Kidney (tissue), 14 donors: ENCODE data around the gene TEX48. TPM values are rescaled to one million over a fixed set of nuclear protein-coding genes. Genes with fewer than 3 reads are reported as not detected.

Source experiments
- DNase-seq, 5 donors: peaks; one replicate each; pipeline ENCODE4 v3.0.0-alpha.2; 2013 to 2020
- FAIRE-seq: peaks from 2 replicates; lab custom pipeline; 2012; peaks lifted over from hg19 to GRCh38; lab: Jason Lieb, UNC
- H3K27ac ChIP-seq, 2 donors: one replicate each; pipeline ENCODE4 v1.7.0; 2013; ENCODE audit warnings: low read depth in 2 of 2, low read length in 2 of 2, inconsistent platforms in 1 of 2
- H3K27me3 ChIP-seq: one replicate; pipeline ENCODE4 v1.7.1; 2013; ENCODE audit warnings: low read length, inconsistent platforms; ENCODE audit not compliant: control insufficient read depth, insufficient read depth
- H3K36me3 ChIP-seq, 3 donors: one replicate each; pipeline versions ENCODE4 v1.7.0 to v1.7.1; 2013; ENCODE audit warnings: low read length in 3 of 3, control low read depth in 1 of 3, inconsistent platforms in 1 of 3; ENCODE audit not compliant: insufficient read depth in 3 of 3, control insufficient read depth in 2 of 3
- H3K4me1 ChIP-seq, 3 donors: one replicate each; pipeline versions ENCODE4 v1.7.0 to v1.7.1; 2013; ENCODE audit warnings: low read length in 3 of 3, inconsistent platforms in 1 of 3, low read depth in 1 of 3; ENCODE audit not compliant: control insufficient read depth in 2 of 3, insufficient read depth in 2 of 3
- H3K4me3 ChIP-seq, 3 donors: one replicate each; pipeline versions ENCODE4 v1.7.0 to v1.8.1; 2013; ENCODE audit warnings: low read length in 3 of 3, control low read depth in 1 of 3, inconsistent platforms in 1 of 3
- H3K9ac ChIP-seq, 3 donors: one replicate each; pipeline versions ENCODE4 v1.7.0 to v1.7.1; 2013; ENCODE audit warnings: low read length in 3 of 3, control low read depth in 1 of 3, inconsistent platforms in 1 of 3
- H3K9me3 ChIP-seq, 3 donors: one replicate each; pipeline versions ENCODE4 v1.7.0 to v1.7.1; 2013; ENCODE audit warnings: low read length in 3 of 3, control low read depth in 1 of 3, inconsistent platforms in 1 of 3; ENCODE audit not compliant: control insufficient read depth in 2 of 3, insufficient read depth in 1 of 3
- intact Hi-C: fragments of 100-400 bp; cut with DNase I; formaldehyde crosslinking; loops from one replicate; pipeline ENCODE4 v1.11.1; 2022
- polyA plus RNA-seq: library from polyadenylated mRNA; stranded (reverse); fragments of 350-450 nt; fragmentation: Illumina TruSeq; extraction: RNeasy Lipid Tissue Mini Kit (QIAGEN cat#74804); gene quantifications from one replicate; pipeline ENCODE4 v1.2.3, GENCODE V29; 2014; ENCODE audit warnings: low read depth, low replicate concordance; ENCODE audit not compliant: insufficient read depth
- total RNA-seq: library from RNA; stranded (reverse); fragmentation: NEBNext Ultra II Directional; extraction: Animal tissue kit (Norgen Biotek cat#: 25700); gene quantifications from one replicate; pipeline ENCODE4 v1.2.1, GENCODE V29; 2021
- TF ChIP-seq, protein P1 (sequence below): IDR thresholded peaks from 3 replicates; pipeline ENCODE4 v1.5.1; 2012; ENCODE audit warnings: mild to moderate bottlenecking, moderate library complexity, borderline replicate concordance; ENCODE audit not compliant: insufficient read depth; ENCODE audit errors: extremely low read depth
- donor health status: control.
- donor health status: control.
- donor health status: control.
- donor health status: control.
- donor health status: control.
- donor health status: DM: yes; HTN: yes; CAD: no.
- donor health status: Normal renal cell carcinoma (clear cell type).

The TEX48 gene
- total and polyA plus RNA-seq, 2 donors from 2014 or later = not detected

DNA sequence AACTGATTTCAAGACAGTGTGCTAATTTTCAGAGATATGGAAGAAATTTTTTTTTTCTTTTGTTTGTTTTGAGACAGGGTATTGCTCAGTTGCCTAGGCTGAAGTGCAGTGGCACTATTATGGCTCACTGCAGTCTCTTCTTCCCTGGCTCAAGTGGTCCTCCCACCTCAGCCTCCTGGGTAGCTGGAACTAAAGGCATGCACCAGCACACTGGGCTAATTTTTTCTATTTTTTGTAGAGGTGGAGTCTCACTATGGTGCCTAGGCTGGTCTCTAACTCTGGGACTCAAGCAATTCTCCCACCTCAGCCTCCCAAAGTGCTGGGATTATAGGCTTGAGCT is 9.9 kb upstream of the TEX48 start:
- Histone ChIP-seq H3K9ac (no peak overlapping the region), H3K4me1 (no peaks in the 10 kb centered on the region)
- intact Hi-C loops = no loop called here

DNA sequence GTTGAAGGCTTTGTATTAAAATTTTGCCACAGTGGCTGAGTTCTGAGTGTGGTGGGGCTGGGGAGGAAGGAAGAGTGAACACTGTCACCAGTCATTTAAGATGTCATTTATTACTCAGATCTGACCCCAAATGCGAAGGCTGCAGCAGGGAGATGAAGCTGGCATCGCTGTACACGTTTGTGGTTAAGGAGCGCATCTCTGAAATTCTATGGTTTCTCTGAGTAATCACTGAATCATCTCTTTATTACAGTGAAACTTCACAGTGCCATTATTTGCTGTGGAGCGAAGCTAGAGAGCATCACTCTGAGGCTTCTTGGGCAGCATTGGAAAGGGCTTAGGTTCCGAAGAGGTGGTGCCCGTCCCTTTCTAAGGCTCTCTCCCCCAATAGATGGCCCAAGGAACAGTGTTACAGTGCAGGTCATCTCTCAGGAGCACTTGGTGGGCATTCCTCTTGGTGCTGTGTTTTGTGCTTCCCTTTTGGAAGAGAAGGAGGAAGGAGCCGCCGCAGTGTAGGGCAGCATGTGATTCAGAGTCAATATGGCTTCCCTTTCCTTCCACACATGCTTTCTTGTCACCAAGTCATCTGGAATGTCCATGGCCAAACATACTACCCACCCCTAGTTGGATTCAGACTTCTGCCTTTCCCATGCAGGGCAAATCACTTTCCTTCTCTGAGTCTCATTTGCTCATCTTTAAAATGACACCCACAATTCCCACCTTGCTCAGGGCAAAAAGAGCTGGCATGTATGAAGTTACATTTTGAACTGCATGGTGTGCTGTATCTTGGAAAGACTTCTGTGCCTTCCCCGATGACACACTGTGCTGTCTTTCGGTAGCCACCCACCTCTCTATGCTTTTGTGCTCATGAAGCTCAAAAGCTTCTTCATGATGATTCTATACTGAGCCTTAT is 9.3 kb upstream of the TEX48 start:
- TF ChIP-seq, protein P1, sequence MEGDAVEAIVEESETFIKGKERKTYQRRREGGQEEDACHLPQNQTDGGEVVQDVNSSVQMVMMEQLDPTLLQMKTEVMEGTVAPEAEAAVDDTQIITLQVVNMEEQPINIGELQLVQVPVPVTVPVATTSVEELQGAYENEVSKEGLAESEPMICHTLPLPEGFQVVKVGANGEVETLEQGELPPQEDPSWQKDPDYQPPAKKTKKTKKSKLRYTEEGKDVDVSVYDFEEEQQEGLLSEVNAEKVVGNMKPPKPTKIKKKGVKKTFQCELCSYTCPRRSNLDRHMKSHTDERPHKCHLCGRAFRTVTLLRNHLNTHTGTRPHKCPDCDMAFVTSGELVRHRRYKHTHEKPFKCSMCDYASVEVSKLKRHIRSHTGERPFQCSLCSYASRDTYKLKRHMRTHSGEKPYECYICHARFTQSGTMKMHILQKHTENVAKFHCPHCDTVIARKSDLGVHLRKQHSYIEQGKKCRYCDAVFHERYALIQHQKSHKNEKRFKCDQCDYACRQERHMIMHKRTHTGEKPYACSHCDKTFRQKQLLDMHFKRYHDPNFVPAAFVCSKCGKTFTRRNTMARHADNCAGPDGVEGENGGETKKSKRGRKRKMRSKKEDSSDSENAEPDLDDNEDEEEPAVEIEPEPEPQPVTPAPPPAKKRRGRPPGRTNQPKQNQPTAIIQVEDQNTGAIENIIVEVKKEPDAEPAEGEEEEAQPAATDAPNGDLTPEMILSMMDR = no peak
- H3K27ac ChIP-seq = no peak overlapping the region

More for the DNA sequence above, 9.9 kb upstream of the TEX48 start:
- no peaks in the 10 kb centered on the region for H3K9me3 ChIP-seq
- FAIRE-seq (no peak), DNase-seq (no peak)
- TF ChIP-seq, protein P1 = no peak
- H3K27ac ChIP-seq = no peak overlapping the region
- H3K27me3 ChIP-seq = no peaks in the 10 kb centered on the region
- H3K4me3 ChIP-seq = no peak overlapping the region
- H3K36me3 ChIP-seq = no peaks in the 10 kb centered on the region

DNA sequence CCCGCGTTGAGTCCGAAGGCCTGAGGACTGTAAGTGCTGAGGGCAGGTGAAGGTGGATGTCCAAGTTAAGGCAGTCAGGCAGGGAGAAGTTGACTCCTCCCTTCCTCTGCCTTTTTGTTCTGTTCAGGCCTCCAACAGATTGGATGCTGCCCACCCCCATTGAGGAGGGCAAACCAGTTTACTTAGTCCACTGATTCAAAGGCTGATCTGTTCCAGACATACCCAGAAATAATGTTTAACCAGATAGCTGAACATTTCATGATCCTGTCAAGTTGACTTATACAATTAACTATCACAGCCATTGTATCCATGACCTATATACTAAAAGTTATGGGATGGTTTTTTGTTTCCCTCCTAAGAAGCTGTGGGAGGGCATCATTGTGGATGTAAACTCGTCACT is 8.3 kb upstream of the TEX48 start:
- no peak for DNase-seq
- H3K4me1 ChIP-seq = no peaks in the 10 kb centered on the region
- no peak overlapping the region for H3K4me3 ChIP-seq
- no peaks in the 10 kb centered on the region for H3K36me3 ChIP-seq
- H3K9ac ChIP-seq = no peak overlapping the region
- TF ChIP-seq, protein P1 = no peak
- H3K27ac ChIP-seq = no peak overlapping the region
- no peak for FAIRE-seq
- intact Hi-C loops = no loop called here
- no peaks in the 10 kb centered on the region for H3K27me3 ChIP-seq
- H3K9me3 ChIP-seq = no peaks in the 10 kb centered on the region

More for the DNA sequence above, 9.3 kb upstream of the TEX48 start:
- Histone ChIP-seq H3K27me3 (no peaks in the 10 kb centered on the region), H3K9ac (no peak overlapping the region), H3K4me3 (no peak overlapping the region), H3K9me3 (no peaks in the 10 kb centered on the region), H3K4me1 (no peaks in the 10 kb centered on the region), H3K36me3 (no peaks in the 10 kb centered on the region)
- intact Hi-C loops = no loop called here
- no peak for DNase-seq
- FAIRE-seq = no peak
